Measurements from ENCODE around the gene CISH.

DNA sequence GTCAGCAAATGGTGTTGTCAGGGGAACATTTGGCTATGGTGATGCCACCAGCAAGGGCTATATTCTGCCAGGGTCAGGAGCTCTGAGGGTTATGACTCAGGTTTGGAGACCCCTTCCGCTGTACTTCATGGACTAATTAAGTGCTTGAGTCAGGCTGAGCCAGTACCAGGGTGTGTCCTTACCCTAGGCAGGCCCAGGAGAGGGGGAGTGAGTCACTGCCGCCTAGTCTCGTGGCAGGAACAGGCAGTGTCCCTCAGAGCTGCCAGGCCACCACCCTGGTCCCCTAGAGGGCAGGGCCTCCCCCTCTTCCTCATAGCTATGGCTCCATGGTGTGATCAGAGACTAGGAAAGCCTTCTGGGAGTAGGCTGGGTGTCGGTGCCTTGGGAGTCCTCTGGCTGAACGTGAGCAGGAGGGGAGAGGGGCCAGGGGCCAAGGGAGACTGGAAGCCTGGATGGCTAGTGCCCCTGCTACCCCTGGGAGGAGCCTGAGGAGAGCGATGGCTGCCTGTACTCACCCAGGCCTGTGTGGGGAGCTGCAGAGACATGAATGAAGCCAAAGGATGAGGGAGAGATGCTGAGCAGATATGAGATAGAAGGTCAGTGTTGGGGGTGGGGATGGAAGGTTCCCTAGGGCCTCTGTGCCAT, 16.0 kb upstream of the CISH start:
- no peak for TF ChIP-seq POLR2AphosphoS5 (IDR thresholded peaks at IDR 0.05; ENCODE audit: low read depth, low read length)
- no peak for TF ChIP-seq CTCF (IDR thresholded peaks at IDR 0.05)
